ENCODE measurements around the gene APPL2.
A peak's percentile ranks its signal among the peaks of the same experiment; 100 is the strongest.

The APPL2 gene

DNA sequence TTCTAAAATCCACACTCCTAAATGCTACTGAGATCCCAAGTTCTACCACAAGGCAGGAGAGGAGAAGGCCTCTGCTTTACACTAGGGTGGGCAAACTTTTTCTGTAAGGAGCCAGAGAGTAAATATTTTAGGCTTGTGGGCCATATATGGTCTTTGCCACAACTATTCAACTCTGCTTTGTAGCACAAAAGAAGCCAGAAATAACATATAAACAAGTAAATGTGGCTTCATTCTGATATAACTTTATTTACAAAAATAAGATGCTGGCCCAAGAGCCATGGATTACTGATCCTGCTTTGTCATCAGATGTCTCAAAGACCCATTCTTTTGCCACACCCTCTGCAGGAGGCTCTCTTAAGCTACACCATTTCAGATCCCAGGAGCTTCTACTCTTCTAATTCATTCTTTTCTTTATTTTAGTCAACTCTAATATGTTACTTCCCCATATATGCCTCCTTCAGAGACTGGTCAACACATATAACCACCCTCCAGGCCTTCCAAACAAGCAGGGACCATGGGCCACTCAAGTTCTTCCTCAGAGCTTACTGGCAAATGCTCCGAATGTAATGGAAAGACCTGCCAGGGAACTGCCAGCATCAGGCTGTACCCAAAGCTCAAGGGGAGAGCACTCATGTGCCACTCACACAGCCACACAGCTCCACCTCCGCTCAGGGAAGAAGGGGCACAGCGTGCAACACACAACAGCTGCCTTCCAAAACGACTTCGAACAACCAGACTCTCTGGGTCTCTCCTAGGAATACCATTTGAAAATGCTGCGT lies 15.6 kb downstream of the APPL2 start:
- peaks cover 24% of the 10 kb centered on the region for H3K4me1 Mint-ChIP-seq
- H3K4me3 Mint-ChIP-seq, result no peak overlapping the region
- H3K27ac Mint-ChIP-seq, result no peak overlapping the region
- no peak for DNase-seq
- no peaks in the 10 kb centered on the region for H3K27me3 Mint-ChIP-seq
- no peak for ATAC-seq
- no peaks in the 10 kb centered on the region for H3K9me3 Mint-ChIP-seq

DNA sequence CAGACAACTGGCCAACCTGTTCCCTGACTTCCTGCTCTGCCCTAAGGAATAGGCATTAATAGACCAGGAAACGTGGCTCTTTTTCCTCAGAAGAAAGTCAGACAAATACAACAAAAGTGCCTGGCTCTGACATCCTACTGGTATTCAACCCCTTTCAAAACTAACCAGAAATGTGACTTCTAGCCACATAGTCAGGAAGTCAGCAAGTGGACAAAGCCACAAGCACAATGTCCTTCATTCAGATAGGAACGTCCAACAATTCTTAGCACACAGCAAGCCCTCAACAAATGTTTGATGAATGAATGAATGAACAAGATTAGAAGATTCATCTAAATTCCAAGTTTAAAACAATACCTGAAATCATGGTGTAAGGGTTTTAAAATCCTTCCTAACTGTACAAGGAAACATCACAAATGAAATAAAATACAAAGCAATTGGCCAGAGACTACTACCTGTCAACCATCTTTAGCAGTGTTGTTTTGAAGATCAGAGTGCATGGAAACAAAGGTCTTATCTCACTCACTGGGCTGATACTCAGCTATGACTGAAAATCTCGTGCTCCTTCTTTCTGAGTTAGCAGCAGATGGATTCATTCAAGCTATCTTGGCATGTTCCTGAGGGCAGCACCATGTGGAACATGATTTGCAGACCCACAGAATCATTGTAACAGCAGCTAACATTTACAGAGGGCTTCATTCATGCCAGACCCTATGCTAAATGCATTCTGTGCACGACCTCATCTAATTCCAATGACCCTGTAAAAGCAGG lies 16.5 kb downstream of the APPL2 start:
- H3K4me3 Mint-ChIP-seq, result no peak overlapping the region
- no peaks in the 10 kb centered on the region for H3K27me3 Mint-ChIP-seq
- no peak for DNase-seq
- H3K9me3 Mint-ChIP-seq, result no peaks in the 10 kb centered on the region
- no peak overlapping the region for H3K27ac Mint-ChIP-seq
- no peak for ATAC-seq
- H3K4me1 Mint-ChIP-seq, result peaks cover 15% of the 10 kb centered on the region

DNA sequence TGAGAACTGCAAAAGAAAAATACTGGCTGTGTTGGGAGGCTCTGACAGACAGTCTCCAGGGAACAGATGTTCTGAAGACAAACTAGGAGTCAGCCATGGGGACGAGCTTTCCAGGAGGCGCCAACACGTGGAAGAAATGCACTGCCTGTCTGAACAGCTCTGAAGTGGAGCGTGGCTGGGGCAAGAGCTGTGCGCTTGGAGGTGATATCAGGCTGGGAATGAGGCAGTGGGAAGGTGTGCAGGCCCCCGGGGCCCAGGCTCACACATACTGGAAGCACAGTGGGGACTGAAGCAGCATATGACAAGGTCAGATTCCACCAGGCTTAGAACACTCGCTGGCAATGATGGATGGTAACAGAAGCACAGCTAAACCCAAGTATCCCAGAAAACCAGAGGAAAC lies 17.5 kb downstream of the APPL2 start:
- no peak for ATAC-seq
- Mint-ChIP-seq H3K9me3 (no peaks in the 10 kb centered on the region), H3K4me3 (no peak overlapping the region), H3K4me1 (peaks cover 14% of the 10 kb centered on the region), H3K27ac (no peak overlapping the region), H3K27me3 (no peaks in the 10 kb centered on the region)
- no peak for DNase-seq

DNA sequence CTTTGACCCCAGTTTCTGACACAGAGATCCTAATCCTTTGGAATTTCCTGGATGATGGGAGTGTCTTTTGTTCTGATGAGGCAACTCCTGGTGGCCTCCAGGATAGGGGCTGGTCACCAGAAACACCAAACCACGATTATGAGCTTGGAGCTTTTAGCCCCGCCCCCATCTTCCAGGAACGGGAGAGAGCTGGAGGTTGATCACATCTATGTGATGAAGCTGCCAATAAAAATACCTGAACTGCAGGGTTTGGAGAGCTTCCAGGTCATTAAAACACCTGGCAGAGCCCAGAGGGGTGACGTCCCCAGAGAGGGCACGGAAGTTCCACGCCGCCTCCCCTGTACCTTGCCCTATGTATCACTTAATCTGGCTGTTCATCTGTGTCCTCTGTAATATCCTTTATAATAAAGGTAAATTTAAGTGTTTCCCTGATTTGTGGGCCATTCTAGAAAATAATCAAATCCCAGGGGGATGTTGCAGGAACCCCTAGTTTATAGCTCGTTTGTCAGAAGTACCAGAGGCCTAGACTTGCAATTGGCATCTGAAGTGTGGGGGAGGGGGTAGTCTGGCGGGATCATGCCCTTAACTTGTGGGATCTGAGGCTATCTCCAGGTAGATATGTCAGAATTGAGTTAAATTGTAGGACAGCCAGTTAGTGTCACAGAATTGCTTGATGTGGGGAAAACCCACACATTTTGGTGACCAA lies 21.2 kb downstream of the APPL2 start:
- H3K9me3 Mint-ChIP-seq, result no peaks in the 10 kb centered on the region
- ATAC-seq (no peak), DNase-seq (no peak)
- H3K4me3 Mint-ChIP-seq, result no peak overlapping the region
- H3K27me3 Mint-ChIP-seq, result no peaks in the 10 kb centered on the region
- no peak overlapping the region for H3K27ac Mint-ChIP-seq
- H3K4me1 Mint-ChIP-seq, result no peaks in the 10 kb centered on the region

DNA sequence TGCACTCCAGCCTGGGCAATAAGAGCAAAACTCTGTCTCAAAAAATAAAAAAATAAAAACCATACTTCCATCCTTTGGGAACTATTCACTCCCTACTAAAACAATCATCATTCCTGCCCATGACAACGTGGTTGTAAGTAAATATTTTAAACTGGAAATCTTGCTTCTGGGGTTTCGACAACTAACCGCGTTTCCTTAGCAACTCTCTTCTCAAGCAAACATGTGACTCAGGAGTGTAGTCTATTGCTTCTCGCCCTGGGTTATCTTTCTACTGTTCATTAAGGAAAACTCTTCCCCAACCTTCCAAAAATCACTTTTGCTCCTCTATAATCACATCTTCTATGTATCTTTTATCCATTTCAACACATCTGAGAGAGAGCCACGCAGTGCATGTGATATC lies 21.8 kb downstream of the APPL2 start:
- Mint-ChIP-seq H3K27me3 (no peaks in the 10 kb centered on the region), H3K27ac (peak overlapping the region in 1 of 2 donors; percentile 73), H3K4me3 (no peak overlapping the region), H3K9me3 (no peaks in the 10 kb centered on the region), H3K4me1 (no peaks in the 10 kb centered on the region)
- DNase-seq (no peak), ATAC-seq (no peak)

DNA sequence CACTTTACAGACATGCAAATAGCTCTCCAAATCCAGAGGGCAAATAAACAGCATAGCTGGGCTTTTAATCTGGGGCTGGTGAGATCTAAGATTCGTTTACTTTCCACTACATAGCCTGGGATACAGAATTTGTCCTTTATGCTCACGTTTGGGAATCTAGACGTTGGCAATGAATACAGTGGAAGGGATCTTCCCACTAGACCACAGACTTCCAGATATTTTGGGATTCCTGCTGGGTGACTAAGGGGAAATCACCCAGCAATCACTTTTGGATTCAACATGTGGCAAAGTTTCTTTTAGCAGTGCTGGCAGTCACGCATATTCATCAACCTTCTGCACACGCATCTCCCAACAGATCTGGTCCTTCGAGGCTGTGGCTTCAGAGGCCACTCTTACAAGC lies 23.5 kb downstream of the APPL2 start:
- no peak for DNase-seq
- Mint-ChIP-seq H3K4me1 (no peaks in the 10 kb centered on the region), H3K4me3 (no peak overlapping the region), H3K27ac (peak overlapping the region; percentile 27 to 47), H3K9me3 (no peaks in the 10 kb centered on the region), H3K27me3 (no peaks in the 10 kb centered on the region)
- no peak for ATAC-seq

DNA sequence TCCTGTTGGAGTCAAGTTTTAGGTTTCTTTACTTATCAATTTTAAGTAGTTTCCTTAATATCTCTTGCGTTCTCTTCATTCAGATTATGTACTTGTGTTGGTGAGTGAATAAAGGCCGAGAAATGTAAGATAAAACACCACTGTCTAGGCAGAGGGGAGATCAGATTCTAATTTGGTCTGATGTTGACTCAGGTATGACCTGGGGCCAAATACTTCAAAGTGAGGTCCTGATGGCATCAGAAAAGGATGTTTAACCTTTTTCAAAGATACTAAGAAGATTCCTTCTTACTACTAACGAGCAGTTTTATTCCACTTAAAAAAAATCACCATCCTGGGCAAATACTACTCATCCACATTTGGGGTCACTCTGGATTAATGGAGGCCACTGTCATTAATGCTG lies 26.9 kb downstream of the APPL2 start:
- ATAC-seq (no peak), DNase-seq (no peak)
- H3K4me1 Mint-ChIP-seq, result peaks cover 13% of the 10 kb centered on the region
- H3K4me3 Mint-ChIP-seq, result no peak overlapping the region
- no peaks in the 10 kb centered on the region for H3K27me3 Mint-ChIP-seq
- H3K27ac Mint-ChIP-seq, result no peak overlapping the region
- no peaks in the 10 kb centered on the region for H3K9me3 Mint-ChIP-seq

DNA sequence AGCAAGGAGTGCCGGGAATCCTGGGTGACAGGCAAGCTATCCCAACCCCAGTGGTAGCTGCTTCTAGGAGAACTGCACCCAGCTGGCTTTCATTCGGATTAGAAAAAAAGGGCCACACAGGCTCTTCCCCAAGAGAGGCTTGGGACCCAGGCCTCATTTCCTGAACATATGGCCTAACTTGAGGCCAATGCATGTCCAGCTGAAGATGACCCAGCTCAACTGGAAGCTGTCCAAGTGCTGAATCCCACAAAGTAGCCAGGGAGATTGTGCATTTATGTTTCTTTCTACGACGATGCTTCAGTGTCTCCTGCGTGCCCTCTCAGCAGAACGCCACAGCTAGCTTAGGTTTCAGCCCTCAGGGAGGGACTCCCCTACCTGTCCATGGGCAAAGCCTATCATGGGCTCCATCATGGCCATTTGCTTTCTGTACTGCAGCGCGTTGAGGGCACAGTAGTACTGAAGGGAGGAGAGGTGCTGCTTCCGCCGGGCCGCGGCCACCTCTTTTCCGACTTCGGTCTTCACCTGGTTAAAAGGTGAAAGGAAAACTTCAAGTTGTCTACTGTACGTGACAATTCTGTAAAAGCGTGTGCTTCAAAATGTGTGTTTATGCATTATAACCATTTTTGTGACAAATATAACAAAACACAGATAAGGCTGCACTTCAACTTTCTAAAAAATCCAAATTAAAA lies 29.1 kb downstream of the APPL2 start:
- Mint-ChIP-seq H3K9me3 (no peaks in the 10 kb centered on the region), H3K27ac (no peak overlapping the region), H3K4me1 (peaks cover 17% of the 10 kb centered on the region), H3K4me3 (no peak overlapping the region), H3K27me3 (no peaks in the 10 kb centered on the region)
- ATAC-seq, result no peak
- DNase-seq, result no peak

DNA sequence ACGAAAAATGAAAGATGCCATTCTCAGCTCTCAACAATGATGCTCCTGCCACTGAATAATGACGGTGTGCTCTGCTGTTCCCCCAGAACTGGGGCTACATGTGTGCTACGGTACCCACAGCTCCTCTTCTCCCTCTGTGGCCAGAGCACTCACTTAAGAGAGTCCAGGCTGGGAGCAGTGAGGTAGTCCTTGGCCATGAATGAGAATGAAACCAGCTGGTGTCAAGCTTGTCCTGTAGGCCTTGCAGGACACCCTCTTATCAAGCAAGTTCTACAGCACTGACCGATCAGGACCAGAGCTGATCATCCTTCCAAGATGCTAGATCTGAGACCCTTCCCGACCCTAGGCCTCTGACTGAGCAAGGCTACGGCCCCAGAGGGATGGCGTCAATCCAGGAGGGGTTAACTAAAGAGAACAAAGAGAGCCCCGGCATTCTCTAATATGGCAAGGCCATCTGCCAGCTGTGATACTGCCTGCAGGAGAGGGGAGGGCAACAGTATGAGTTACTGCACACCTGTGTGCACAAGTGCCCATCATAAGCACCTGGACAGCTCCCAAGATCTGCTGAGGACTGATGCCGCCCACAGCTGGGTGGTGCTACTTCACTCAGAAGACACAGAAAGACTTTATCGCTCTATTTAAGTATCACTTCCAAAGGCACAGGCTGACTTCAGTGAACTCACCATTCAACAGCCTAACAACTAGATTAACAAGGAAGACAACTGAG lies 30.5 kb downstream of the APPL2 start:
- DNase-seq, result no peak
- Mint-ChIP-seq H3K4me3 (no peak overlapping the region), H3K27ac (peak overlapping the region; percentile 6 to 35), H3K4me1 (peaks cover 17% of the 10 kb centered on the region), H3K9me3 (no peaks in the 10 kb centered on the region), H3K27me3 (no peaks in the 10 kb centered on the region)
- ATAC-seq, result peak; percentile 23

DNA sequence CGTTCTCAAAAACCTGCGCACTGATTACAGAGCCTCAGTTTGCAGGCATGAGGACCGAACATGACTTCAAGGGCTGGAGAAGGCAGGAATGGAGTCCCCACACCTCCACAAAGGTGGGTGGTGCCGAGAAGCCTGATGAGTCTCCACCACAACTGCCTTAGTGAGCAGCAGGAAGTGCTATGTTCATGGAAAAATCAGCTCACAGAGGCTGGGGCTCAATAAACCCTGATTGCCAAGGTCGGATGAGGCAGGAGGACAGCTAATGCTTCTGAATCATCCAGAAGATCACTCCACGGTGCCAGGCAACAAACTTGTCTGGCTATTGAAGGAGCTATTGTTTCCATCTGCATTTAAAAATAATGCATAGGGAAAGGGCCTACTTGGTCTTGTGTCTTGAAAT lies 31.1 kb downstream of the APPL2 start:
- Mint-ChIP-seq H3K4me3 (no peak overlapping the region), H3K27ac (peak overlapping the region in 1 of 2 donors; percentile 35), H3K4me1 (peaks cover 17% of the 10 kb centered on the region), H3K9me3 (no peaks in the 10 kb centered on the region), H3K27me3 (no peaks in the 10 kb centered on the region)
- DNase-seq (no peak), ATAC-seq (peak; percentile 53)

DNA sequence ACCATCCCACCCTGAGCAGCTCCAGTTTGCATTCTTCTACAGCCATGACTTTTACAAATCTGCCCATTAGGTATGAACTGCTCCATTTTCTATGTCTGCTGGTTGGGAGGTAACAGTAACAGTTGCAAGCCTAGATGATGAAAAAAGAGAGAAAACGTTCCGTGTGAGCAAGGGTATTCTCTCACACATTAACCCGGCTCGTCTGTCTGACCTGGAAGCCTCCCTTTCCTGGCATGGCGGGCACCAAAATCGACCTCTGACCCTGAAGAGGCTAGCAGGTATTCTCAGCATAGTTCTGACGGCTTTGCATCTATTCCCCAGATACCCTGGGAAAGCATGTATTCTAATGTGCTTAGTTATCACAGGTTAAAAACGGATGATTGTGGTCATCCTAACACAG lies 31.8 kb downstream of the APPL2 start:
- Mint-ChIP-seq H3K4me3 (no peak overlapping the region), H3K27ac (no peak overlapping the region), H3K4me1 (peaks cover 17% of the 10 kb centered on the region), H3K27me3 (no peaks in the 10 kb centered on the region), H3K9me3 (no peaks in the 10 kb centered on the region)
- ATAC-seq, result no peak
- DNase-seq, result no peak

DNA sequence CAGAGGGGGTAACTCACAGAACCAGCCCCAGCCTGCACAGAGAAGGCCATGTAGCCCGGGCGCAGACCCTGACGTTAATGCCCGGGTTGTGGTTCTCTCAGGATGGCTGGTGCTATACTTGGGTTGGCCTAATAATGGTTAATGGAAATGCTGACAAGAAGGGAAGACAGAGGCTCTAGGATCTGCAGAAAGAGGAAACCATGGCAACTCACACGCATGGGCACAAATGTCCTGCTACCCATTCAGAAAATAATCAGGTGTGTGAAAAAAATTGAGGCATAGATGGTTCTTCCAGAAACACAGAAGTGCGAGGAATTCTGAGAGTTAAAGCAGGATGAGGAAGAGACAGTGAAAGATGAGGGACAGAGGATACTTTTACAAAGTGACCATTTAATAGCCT lies 33.8 kb downstream of the APPL2 start:
- H3K4me3 Mint-ChIP-seq, result no peak overlapping the region
- DNase-seq (no peak), ATAC-seq (no peak)
- no peaks in the 10 kb centered on the region for H3K27me3 Mint-ChIP-seq
- no peak overlapping the region for H3K27ac Mint-ChIP-seq
- H3K9me3 Mint-ChIP-seq, result no peaks in the 10 kb centered on the region
- H3K4me1 Mint-ChIP-seq, result peaks cover 17% of the 10 kb centered on the region

DNA sequence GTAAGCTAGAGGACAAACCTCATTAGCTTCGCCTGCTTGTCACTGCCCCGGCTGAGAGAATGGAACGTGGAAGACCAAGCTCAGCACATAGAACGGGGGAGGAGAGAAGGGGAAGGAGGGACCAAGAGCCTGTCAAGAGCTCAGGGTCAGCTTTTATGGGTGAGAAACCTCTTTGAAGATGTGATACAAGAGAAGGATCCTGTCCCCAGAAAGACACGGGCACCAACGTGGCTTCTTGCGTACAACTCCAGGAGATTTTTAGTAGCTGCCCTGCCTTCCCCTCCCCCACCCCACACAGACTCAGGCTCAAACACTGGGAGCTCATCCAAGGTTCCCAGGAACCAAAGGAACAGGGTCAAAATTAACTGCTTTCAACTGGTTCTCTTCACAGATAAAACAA lies 34.7 kb downstream of the APPL2 start:
- peaks cover 17% of the 10 kb centered on the region for H3K4me1 Mint-ChIP-seq
- DNase-seq (no peak), ATAC-seq (no peak)
- no peak overlapping the region for H3K4me3 Mint-ChIP-seq
- no peaks in the 10 kb centered on the region for H3K27me3 Mint-ChIP-seq
- no peak overlapping the region for H3K27ac Mint-ChIP-seq
- no peaks in the 10 kb centered on the region for H3K9me3 Mint-ChIP-seq

DNA sequence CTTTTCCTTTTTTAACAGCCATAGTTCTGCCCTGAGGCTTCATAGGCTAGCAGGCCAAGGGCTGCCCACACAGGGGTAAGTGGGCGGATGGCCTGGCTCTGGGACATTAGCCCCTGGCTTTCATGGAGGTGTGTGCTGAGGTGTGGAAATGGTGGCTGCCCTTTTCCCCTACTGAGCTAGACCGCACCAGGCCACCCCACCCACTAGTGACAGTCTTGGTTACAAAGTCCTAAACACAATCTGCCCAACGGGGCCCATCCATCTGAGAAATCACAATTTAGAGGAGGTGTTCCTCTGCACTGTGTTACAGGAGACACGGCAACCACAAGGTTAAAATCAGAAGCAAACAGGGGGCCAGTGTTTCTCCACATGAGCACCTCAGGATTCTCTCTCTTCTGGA lies 35.6 kb downstream of the APPL2 start:
- H3K27me3 Mint-ChIP-seq, result no peaks in the 10 kb centered on the region
- DNase-seq (no peak), ATAC-seq (no peak)
- H3K4me1 Mint-ChIP-seq, result peaks cover 14% of the 10 kb centered on the region
- H3K9me3 Mint-ChIP-seq, result no peaks in the 10 kb centered on the region
- no peak overlapping the region for H3K27ac Mint-ChIP-seq
- H3K4me3 Mint-ChIP-seq, result no peak overlapping the region

DNA sequence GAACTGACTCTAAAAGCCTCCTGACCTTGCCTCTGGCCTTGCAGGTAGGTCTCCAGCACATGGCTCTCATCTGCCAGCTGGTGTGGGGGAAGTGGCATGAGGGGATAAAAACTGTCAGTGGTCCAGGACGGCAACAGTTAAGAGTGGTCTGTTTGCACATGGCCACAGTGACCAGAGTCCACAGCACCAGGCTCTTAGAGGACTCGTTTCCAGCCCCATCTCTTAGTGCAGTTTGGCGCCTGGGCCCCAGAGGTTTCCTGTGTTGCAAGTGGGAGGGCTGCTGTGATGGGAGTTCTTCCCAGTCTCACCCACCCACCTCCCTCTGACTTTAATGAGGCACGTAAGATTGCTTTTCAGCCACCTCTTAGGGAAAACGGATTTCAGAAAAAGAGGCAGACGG lies 37.0 kb downstream of the APPL2 start:
- ATAC-seq, result no peak
- H3K27ac Mint-ChIP-seq, result no peak overlapping the region

More for the DNA sequence above, 37.0 kb downstream of the APPL2 start:
- H3K4me1 Mint-ChIP-seq, result peaks cover 2% of the 10 kb centered on the region
- no peak overlapping the region for H3K4me3 Mint-ChIP-seq
- no peaks in the 10 kb centered on the region for H3K27me3 Mint-ChIP-seq
- no peaks in the 10 kb centered on the region for H3K9me3 Mint-ChIP-seq
- no peak for DNase-seq

Measured in stimulated activated naive CD8-positive, alpha-beta T cell treated with anti-CD3 and anti-CD28 coated beads, Interleukin-15, amount 100 ng/mL, for 72 hours (primary cell).